22Rv1 (cell line): Measurements from ENCODE around the gene SF3B1.

ENCODE experiments used
- ZFX ChIP-seq: fragments of 450-650 bp; IDR thresholded peaks from 2 replicates; pipeline ENCODE4 v1.6.1; 2017; ENCODE audit warnings: antibody characterized with exemption, borderline replicate concordance
- TF ChIP-seq, protein P1 (sequence below): fragments of 450-650 bp; IDR thresholded peaks from 2 replicates; pipeline ENCODE4 v1.5.1; 2017; ENCODE audit warnings: mild to moderate bottlenecking

DNA sequence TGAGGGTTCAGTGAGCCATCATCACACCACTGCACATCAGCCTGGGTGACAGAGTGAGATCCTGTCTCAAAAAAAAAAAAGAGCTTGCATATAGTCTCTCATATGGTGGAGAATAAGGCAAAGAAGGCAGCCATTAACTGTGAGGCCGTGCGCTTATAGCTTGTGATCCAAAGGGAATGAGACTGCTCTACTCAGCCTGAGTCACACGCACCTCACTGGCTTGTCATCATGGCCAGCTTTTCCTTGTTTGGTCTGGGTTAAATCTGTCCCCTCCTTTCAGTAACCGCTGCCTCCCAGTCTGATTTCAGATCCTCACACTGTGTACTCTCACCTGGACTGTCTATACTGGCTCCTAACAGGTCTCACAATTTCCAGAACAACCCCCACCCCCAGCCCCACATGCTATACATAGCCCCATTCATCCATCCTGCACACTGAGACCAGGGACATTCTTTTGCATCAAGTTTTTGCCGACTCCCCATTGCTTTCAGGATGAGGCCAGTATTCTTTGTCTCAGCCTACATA lies 88.9 kb downstream of the SF3B1 start:
- TF ChIP-seq, protein P1, sequence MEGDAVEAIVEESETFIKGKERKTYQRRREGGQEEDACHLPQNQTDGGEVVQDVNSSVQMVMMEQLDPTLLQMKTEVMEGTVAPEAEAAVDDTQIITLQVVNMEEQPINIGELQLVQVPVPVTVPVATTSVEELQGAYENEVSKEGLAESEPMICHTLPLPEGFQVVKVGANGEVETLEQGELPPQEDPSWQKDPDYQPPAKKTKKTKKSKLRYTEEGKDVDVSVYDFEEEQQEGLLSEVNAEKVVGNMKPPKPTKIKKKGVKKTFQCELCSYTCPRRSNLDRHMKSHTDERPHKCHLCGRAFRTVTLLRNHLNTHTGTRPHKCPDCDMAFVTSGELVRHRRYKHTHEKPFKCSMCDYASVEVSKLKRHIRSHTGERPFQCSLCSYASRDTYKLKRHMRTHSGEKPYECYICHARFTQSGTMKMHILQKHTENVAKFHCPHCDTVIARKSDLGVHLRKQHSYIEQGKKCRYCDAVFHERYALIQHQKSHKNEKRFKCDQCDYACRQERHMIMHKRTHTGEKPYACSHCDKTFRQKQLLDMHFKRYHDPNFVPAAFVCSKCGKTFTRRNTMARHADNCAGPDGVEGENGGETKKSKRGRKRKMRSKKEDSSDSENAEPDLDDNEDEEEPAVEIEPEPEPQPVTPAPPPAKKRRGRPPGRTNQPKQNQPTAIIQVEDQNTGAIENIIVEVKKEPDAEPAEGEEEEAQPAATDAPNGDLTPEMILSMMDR: no peak
- no peak for TF ChIP-seq ZFX
